Stimulated activated CD4-positive, alpha-beta T cell treated with anti-CD3 and anti-CD28 coated beads, Interleukin-2, amount 100 ng/mL, for 48 hours (primary cell): ENCODE results near the gene GTF3C2.
"Not testable (repeated sequence)": the region's sequence is repeated elsewhere in the genome, so short reads cannot be mapped to it uniquely, and the experiment has no call there.

Source experiments
- DNase-seq, 2 donors: peaks; one replicate each; pipeline ENCODE4 v3.0.0-alpha.2; 2020

GTF3C2 gene

DNA sequence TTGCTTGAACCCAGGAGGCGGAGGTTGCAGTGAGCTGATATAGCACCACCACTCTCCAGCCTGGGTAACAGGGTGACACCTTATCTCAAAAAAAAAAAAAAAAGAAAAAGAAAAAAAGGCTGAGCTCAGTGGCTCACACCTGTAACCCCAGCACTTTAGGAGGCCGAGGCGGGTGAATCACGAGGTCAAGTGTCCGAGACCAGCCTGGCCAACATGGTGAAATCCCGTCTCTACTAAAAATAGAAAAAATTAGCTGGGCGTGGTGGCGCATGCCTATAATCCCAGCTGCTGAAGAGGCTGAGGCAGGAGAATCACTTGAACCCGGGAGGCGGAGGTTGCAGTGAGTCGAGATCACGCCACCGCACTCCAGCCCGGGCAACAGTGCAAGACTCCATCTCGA, 36.7 kb downstream of the GTF3C2 start:
- not testable (repeated sequence) for DNase-seq

DNA sequence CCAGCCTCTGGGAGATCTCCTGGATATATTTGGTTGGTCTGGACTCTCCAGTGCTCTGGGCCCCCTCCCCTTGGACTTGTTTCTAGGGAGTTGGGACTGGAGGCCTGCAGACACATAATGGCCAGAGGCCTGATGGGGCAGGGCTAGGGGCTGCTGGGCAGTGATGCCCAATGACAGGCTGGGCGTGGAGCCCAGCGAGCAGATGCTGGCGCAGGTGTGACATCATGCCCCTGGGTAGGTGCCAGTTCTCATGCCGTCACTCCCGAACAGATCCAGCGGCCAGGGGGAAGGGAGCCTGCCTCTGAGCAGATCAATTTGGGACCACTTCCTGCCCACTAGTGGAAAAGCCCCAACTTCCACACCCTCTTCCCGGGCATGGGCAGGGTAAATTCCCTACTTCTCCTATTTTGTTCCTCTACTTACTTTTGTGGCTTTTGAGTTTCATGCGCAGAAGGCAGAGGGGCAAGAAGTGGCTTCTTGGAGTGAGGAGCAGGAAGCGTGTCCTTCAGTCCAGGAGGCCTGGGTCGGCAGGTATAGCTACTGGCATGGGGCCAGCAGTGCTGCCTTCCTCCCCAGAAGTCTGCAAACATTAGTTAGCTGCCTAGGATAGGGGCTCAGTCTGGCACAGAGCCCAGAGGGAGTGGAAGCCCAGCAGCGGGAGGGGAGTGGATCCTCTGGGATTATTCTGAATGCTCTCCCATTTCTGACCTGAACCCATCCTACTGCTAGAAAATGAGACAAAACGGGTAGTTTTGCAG, 39.7 kb downstream of the GTF3C2 start:
- no peak for DNase-seq

DNA sequence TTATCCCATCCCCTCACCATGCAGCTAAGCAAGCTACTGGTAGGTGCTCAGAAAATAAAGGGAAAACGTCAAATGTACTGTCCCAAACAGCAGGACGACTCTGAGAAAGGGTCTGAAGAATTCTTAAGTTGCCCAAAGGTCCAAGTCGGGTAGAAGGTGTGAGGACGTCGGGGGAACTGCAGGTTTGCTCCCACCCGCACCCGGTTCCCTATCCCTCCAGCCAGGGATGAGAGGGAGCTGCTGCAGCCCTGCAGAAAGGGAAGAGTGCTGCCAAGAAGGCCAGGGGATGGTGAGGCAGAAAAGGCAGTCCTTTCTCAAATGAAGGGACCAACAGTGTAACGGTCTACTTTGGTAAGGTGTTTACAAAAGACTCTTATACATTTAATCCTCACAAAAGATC, 41.4 kb downstream of the GTF3C2 start:
- DNase-seq, result no peak

DNA sequence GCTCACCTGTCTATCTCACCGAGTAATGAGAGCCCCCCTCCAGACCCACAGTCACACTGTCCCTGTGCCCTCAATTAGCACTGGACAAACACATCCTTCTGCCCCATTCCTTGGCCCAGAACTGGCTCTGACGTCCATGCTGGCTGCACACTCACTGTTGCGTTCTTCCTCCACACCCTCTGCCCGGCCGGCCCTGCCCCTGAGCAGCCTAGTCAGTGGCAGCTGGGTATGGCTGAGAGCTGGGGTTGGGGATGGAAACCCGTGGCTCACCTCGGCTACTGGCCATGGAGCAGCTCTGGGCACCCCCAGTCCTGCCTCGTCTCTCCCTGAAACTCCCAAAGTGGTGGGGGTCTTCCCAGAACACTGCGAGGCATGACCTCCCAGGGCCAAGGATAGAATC, 41.9 kb downstream of the GTF3C2 start:
- no peak for DNase-seq

DNA sequence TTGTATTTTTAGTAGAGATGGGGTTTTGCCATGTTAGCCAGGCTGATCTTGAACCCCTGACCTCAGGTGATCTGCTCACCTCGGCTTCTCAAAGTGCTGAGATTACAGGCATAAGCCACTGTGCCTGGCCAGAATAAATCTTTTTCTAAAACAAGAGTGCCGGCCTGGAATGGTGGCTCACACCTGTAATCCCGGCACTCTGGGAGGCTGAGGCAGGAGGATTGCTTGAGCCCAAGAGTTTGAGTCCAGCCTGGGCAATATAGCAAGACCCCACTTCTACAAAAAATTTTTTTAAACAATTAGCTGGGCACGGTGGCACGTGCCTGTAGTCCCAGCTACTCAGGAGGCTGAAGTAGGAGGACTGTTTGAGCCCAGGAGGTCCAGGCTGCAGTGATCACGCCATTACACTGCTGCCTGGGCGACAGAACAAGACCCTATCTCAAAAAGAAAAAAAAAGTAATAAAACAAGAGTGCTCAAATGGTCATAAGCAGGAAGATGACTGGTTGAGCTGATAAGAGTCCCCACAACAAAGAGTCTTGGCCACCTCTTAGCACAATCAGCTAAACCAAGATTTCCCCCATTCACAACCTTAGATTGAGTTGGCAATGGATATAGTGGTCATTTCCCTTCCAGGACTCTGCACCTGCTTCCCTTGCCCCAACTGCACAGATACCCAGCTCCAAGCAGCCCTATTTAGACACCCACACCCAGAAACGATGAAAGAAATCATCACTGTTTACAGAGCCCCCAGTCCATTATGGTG, 42.5 kb downstream of the GTF3C2 start:
- no peak for DNase-seq

DNA sequence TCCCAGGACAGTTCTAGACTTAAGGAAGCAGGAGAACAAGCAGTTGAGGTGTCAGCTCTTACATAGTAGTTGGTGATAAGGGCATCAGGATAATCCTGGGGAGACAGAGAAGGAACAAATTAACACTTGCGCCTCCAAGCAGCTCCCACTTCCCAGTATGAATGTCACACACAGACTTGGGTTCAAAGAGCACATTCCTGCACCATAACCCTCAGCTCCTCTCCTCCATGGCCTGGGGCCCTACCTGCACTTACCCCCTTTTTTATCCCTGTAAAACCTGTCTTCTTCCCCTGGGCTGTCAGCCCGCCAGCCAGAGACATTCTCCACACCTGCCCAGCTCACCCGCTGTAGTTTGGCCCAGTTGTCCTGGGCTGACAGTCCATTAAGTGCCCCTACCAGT, 44.4 kb downstream of the GTF3C2 start:
- DNase-seq, result no peak

DNA sequence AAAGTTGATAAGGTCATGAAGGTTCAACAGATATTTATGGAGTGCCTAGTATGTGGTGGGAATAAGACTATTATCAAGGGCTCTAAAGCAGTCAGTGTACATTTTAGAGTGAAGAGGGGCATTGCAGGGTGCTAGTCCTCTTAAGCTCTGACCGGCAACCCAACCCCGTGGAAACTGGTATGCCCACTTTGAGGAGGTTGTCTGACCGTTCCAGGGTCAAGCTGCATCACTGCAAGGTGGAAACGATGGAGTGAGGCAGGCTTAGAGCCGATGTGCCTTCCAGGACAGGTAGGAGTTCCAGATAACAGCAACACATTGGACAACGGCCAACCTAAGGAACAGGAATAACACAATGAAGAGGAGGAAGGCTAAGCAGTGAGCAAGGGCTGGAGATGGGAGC, 46.9 kb downstream of the GTF3C2 start:
- no peak for DNase-seq

DNA sequence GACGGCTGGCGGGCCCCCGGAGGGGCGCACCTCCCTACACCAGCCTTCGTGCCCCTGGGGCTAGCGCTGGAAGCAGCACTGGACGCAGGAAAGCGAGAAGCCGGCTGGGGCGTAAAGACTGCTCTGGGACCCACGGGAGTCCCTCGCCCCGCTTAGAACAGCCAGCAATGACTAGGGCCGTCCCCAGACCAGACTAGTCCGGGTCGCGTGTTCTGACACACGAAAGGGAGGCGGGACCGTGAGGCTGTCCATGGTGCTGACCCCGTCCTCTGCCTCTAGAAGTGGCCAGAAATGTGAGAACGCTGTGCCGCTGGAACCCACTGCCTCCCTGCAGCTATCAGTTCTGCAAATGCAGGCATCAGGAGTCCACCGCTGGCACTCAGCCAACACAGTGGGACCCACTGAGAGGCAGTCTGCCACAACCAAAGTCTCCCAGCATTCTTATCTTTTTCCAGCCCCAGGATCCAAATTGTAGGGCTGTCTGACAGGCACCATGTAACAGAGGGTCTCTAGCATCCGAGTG, 48.1 kb downstream of the GTF3C2 start, which contains the start of gene UCN:
TSS of gene UCN (minus strand) at position 87 of the 523 bp plus-strand sequence. CDS start 550 bp downstream, outside the sequence.
- no peak for DNase-seq

DNA sequence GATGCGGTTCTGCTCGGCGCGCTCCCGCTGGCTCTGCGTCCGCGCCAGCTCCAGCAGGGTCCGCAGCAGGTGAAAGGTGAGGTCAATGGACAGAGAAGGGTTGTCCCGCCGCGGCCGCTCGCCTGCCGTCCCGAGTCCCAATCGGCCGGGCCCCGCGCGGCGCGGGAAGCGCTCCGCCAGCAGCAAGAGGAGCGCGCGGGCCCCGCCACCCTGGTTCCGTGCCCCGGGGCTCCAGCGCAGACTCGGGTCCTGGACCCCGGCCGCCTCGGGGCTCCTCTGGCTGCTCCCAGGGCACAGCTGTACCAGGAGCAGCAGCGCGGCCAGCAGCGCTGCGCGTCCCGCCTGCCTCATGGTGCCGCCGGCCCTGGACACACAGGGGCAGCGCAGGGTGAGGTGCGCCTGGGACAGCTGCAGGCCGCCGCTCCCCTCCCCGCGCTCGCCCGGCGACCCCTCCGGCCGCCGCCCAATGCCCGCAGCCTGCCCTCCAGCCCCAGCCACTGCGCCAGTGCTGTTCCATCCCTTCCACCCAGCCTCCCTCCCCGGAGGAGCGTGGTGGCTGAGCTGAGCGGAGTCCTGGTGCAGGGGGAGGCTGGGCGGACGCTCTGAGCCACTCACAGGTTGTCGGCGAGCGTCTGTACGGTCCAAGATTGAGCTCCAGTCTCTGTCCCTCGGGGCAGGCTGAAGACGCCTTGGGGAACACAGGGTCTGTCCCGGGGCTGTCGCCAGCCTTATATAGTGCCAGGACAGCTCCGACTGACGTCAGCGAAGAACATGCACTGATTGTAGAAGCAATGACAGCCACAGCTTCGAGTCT, 48.8 kb downstream of the GTF3C2 start:
- DNase-seq, result no peak

DNA sequence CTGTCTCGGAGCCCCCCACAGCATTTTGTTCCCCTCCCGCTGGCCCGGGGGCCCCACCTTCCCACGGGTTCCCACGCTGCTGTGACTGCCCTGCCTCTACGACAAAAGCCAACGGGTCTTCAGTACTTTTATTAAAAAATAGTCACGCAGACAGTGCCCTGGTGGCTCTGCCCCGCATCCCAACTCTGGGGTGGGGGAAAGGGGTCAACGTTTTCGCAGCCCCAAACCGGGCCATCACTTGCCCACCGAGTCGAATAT, 49.3 kb downstream of the GTF3C2 start:
- DNase-seq, result no peak

DNA sequence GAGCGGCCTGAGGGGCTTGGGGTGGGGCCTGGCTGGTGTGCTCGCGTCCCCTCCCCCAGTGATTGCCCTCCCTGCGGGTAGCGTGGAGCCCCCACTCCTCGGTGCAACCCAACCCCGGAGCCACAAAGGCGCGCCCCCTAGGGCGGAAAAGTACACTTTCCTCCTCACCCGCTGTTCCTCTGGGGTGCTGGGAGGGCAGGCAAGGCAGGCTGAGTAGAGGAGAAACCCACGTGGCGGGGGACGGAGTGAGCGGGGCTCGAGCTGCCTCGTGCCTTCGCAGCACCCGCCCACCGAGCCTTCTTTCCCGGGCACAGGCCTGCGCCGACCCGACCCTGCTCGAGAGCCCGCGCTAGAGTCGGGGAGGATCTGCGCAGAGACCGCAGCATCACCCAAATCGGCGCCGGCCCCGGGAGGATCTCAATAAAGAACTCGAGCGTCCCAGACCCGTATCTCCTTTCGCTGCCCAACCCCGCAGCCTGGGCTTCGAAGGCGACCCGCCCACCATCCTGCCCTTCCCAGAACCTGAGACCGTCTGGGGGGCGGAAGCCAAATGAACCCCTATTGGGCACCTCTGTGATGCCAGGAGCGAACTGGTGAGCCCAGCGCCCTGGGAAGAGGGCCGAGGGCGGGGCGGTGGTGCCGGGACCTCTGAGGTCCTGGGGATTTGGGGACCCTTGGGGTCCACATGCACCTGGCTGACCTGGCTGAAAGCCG, 49.8 kb downstream of the GTF3C2 start:
- peak in 1 of 2 donors; percentile 27 for DNase-seq

DNA sequence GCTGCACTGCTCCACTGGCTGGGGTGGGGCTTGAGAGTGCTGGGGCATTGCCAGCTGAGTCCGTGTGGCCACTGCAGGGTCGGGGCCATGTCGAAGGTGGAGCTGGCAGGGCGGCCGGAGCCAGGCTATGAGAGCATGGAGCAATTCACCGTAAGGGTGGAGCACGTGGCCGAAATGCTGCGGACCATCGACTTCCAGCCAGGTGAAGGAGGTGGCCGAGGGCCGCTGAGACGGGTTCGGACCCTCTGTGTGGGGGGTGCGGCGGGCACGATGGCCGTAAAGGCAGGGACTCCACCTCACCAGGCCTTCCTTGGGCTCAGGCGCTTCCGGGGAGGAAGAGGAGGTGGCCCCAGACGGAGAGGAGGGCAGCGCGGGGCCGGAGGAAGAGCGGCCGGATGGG, 50.4 kb downstream of the GTF3C2 start:
- no peak for DNase-seq

DNA sequence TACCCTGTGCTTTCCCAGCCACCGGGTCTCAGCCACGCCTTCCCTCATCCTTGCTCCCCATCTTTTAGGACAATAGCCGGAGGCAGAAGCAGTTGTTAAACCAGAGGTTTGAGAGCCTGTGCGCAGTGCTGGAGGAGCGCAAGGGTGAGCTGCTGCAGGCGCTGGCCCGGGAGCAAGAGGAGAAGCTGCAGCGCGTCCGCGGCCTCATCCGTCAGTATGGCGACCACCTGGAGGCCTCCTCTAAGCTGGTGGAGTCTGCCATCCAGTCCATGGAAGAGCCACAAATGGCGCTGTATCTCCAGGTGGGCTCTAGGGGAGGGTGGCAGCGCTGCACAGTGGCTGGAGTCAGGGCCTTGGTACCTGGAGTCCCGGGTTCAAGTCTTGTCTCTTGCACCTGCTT, 51.0 kb downstream of the GTF3C2 start:
- DNase-seq, result no peak

DNA sequence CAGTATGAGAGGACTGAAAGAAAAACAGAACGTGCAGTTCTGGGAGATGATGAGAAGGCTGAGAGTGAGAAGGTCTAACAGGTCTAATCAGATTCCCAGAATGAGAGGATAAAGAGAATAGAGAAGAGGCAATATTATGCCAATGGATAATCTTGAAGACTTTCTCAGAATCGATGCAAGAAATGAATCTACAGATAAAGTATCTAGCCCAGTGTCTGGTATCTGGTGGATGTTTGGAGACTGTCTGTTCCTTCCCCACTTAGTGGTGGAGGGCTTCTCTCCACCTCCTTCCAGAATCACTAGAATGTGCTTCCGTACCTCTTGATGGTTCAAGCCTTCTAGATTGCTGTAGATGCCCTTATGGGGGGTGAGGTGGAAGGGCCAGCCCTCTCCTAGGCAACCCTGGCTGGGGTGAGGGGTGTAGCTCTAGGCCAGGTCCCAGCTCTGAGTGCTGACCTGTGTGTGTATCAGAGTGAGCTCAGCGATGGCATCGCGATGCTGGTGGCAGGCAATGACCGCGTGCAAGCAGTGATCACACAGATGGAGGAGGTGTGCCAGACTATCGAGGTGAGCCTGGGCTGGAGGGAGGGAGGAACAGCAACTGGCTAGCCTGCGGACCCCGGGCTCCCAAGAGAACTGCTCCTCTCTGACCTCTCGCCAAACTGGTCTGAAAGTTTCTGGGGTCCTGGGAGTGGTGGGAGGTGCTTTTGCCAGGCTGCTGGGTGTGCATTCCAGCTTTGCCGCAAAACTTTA, 51.9 kb downstream of the GTF3C2 start:
- no peak for DNase-seq

DNA sequence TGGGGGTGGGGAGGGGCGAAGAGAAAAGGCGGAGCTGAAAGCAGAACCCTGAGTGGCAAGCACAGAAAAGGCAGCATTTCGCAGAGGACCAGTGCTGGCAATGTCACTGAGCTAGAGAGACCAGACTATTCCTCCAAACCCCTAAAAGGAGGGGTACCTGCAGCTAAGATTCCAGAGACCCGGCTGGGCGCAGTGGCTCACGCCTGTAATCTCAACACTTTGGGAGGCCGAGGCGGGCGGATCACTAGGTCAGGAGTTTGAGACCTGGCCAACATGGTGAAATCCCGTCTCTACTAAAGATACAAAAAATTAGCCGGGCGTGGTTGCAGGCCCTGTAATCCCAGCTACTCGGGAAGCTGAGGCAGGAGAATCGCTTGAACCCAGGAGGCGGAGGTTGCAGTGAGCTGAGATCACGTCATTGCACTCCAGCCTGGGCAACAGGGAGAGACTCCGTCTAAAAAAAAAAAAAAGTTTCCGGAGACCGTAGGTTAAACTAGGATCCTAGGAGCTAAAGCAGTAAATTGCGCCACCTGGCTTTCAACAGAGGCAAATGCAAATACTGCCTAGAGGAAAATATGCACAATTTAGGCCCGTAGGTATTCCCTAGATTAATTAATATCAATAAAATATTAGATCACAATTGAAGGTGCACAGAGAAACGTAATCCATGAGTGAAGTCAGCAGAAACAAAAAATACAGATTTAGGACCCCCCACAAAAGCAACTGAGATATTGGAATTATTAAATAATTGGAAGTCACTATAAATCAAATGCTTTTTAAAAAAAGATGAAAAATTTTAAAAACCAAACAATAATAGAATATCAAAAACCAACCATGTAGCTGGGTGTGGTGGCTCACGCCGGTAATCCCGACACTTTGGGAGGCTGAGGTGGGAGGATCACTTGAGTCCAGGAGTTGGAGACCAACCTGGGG, 53.2 kb downstream of the GTF3C2 start:
- peak; percentile 33 for DNase-seq

DNA sequence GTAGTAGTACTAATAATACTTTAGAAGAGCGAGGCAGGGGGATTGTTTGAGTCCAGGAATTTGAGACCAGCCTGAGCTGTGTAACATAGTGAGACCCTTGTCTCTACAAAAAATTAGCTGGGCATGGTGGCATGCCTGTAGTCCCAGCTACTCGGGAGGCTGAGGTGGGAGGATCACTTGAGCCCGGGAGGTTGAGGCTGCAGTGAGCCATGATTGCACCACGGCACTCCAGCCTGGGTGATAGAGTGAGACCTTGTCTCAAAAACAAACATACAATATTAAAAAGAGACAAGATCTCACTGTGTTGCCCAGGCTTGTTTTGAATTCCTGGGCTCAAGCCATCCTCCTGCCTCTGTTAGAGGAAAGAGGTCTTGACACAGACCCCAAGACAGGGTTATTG, 56.0 kb downstream of the GTF3C2 start:
- not testable (repeated sequence) for DNase-seq

DNA sequence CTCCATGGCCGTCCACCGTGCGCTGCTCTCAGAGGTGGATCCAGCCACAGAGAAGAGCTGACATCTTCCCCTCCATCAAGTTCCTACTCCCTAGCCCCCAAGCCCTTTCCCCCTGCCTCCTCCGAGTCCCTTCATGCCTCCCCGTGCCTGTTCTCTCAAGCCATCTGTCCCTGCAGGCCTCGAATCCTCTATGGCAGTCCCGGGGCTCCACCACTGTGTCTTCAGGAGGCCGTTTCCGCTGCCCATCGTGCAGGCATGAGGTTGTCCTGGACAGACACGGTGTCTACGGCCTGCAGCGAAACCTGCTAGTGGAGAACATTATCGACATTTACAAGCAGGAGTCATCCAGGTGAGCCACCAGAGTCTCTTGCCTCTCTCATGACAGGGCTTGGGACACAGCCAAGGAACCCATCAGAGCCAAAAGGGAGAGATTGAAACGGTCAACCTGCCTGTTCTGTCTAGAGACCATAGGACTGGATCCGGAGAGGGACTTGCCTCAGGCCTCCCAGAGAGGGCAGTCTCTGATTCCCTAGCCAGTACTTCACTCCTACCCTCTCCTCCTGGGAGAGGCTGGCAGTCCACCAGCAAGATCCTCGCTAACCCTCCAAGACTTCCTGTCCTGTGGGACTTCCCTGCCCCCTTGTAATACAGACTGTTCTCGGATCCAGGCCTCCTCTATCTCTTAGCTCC, 58.0 kb downstream of the GTF3C2 start:
- DNase-seq, result no peak

DNA sequence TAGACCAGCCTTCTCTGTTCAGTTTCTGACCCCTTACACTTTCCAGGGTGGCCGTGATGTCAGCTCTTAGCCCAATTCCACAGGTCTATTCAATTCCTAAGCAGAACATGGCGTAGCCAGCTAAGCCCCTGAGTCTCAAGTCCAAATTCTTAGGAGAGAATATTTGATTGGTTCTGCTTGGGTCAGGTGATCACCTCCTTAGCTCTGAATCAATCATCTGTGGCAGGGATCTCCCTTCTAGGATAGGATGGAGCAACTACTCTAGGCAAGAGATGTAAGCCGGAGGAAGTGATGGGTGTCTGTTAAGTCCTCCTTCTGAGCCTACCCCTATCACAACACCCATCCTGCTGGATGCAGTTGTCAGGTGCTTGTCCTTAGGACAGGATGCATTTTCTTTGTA, 59.4 kb downstream of the GTF3C2 start:
- DNase-seq, result no peak

DNA sequence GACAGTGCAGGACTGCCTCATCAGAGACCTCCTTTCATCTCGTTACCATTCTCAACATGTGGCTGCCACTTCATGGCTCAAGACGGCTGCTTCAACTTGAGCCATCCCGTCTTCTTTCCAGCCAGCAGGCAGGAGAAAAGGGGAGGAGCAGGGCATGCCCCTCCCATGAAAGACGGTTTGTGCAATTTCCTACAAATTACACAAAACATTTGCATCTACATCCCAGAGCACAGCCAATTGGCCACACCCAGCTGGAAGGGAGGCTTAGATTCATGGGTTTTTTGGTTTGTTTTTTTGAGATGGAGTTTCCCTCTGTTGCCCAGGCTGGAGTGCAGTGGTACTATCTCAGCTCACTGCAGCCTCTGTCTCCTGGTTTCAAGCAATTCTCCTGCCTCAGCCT, 60.1 kb downstream of the GTF3C2 start:
- DNase-seq, result no peak

DNA sequence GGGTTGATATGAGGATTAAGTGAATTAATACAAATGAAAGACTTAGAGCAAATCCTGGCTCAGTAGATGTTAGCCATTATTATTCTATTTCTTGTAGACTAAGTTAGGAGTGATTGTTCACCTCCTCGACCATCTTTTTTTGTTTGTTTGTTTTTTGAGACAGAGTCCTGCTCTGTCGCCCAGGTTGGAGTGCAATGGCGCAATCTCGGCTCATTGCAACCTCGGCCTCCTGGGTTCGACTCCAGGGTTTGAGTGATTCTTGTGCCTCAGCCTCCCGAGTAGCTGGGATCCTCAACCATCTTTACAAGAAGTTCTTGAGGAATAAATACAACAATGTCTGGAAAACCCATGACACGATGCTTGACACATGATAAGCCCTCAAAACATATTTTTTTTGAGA, 61.6 kb downstream of the GTF3C2 start:
- DNase-seq, result no peak
